ENCODE results near the gene HHLA2. TPM values are rescaled to one million over a fixed set of nuclear protein-coding genes. Genes with fewer than 3 reads are reported as not detected.
"Not testable (repeated sequence)": the region's sequence is repeated elsewhere in the genome, so short reads cannot be mapped to it uniquely, and the experiment has no call there.

HHLA2 gene
- total and polyA plus RNA-seq, 5 donors from 2014 or later: 0.74 TPM; not detected in 4

DNA sequence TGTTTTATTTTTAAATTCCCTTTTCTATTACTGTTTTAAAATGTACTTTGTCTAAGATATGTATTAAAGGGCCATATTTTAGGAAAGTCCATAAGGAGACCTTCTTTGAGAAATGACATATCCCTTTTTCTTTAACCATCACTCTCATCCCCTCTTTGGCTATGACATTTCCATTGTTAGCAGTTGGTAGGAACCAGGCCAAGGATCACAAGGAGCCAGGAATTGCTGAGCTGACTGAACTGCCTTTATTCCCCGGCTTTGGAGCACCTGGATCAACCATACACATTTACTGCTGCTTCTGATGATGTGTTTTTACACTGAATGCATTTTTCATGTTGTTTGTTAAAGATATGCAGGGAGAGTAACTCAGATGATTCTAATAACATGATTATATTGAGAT, 79.7 kb downstream of the HHLA2 start:
- H3K4me3 ChIP-seq (ENCODE audit: low read depth, low read length): no peak overlapping the region
- ATAC-seq (ENCODE audit: low read depth in 2 of 2) (no peak), DNase-seq (no peak)
- no peaks in the 10 kb centered on the region for H3K36me3 ChIP-seq (ENCODE audit: control insufficient read depth, insufficient read depth, low read length)
- H3K9me3 ChIP-seq (ENCODE audit: control insufficient read depth in 2 of 2, low read length in 2 of 2): no peaks in the 10 kb centered on the region
- H3K27ac Mint-ChIP-seq: no peak overlapping the region
- H3K4me1 Mint-ChIP-seq: no peaks in the 10 kb centered on the region
- no peak overlapping the region for H3K27ac ChIP-seq (ENCODE audit: insufficient read depth, low read length, poor library complexity, severe bottlenecking)
- no peaks in the 10 kb centered on the region for H3K4me1 ChIP-seq (ENCODE audit: control insufficient read depth, insufficient read depth, low read length, poor library complexity, severe bottlenecking)
- H3K4me3 Mint-ChIP-seq: no peak overlapping the region
- H3K36me3 Mint-ChIP-seq: no peaks in the 10 kb centered on the region
- no peaks in the 10 kb centered on the region for H3K27me3 ChIP-seq (ENCODE audit: control insufficient read depth, insufficient read depth, low read length)
- peaks cover 0 to 7% (median 3%) of the 10 kb centered on the region in 7 donors for H3K9me3 Mint-ChIP-seq
- no peaks in the 10 kb centered on the region for H3K27me3 Mint-ChIP-seq

GRCh38 chr3:108377384-108377783, 81.0 kb downstream of the HHLA2 start:
- H3K27ac Mint-ChIP-seq: no peak overlapping the region
- ATAC-seq (ENCODE audit: low read depth in 2 of 2) (no peak), DNase-seq (no peak)
- no peaks in the 10 kb centered on the region for H3K9me3 ChIP-seq (ENCODE audit: control insufficient read depth in 2 of 2, low read length in 2 of 2)
- H3K27ac ChIP-seq (ENCODE audit: insufficient read depth, low read length, poor library complexity, severe bottlenecking): no peak overlapping the region
- H3K27me3 ChIP-seq (ENCODE audit: control insufficient read depth, insufficient read depth, low read length): no peaks in the 10 kb centered on the region
- H3K36me3 ChIP-seq (ENCODE audit: control insufficient read depth, insufficient read depth, low read length): no peaks in the 10 kb centered on the region
- H3K9me3 Mint-ChIP-seq: peaks cover 0 to 5% (median 3%) of the 10 kb centered on the region in 7 donors
- H3K4me3 Mint-ChIP-seq: no peak overlapping the region
- no peaks in the 10 kb centered on the region for H3K4me1 Mint-ChIP-seq
- H3K27me3 Mint-ChIP-seq: no peaks in the 10 kb centered on the region
- no peaks in the 10 kb centered on the region for H3K36me3 Mint-ChIP-seq
- H3K4me1 ChIP-seq (ENCODE audit: control insufficient read depth, insufficient read depth, low read length, poor library complexity, severe bottlenecking): no peaks in the 10 kb centered on the region
- H3K4me3 ChIP-seq (ENCODE audit: low read depth, low read length): no peak overlapping the region

DNA sequence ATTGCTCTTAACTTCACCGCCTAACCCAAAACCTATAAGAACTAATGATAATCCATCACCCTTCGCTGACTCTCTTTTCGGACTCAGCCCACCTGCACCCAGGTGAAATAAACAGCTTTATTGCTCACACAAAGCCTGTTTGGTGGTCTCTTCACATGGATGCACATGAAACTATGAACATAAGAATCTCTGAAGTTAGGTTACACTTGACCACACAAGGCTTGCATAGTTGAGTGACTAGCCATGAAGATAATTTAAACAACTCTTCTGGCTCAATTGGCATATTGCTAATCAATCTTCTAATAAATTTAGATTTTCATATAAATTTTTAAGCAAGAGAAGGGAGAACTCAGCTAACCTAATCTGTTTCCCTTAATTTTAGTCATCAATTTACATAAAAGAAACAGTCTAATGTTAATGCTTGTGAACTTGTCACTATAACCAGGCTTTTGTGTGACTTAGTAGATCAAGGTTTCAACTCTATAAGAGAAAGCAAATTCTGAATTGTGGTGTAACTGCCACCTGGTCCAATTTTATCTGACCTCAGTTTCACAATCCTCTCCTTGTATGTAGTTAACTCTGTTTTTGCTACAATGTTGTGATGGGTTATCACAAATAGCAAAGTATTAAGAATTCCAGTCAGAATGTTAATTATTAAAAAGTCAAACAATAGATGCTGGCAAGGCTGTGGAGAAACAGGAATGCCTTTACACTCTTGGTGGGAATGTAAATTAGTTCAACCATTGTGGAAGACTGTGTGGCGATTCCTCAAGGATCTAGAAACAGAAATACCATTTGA, 82.0 kb downstream of the HHLA2 start:
- Mint-ChIP-seq H3K36me3 (no peaks in the 10 kb centered on the region), H3K4me1 (no peaks in the 10 kb centered on the region), H3K9me3 (peaks cover 0 to 4% (median 0%) of the 10 kb centered on the region in 7 donors), H3K27ac (no peak overlapping the region), H3K4me3 (no peak overlapping the region), H3K27me3 (no peaks in the 10 kb centered on the region)
- H3K4me3 ChIP-seq (ENCODE audit: low read depth, low read length): no peak overlapping the region
- no peak for ATAC-seq (ENCODE audit: low read depth in 2 of 2)
- no peak overlapping the region for H3K27ac ChIP-seq (ENCODE audit: insufficient read depth, low read length, poor library complexity, severe bottlenecking)
- no peaks in the 10 kb centered on the region for H3K27me3 ChIP-seq (ENCODE audit: control insufficient read depth, insufficient read depth, low read length)
- DNase-seq: no peak
- no peaks in the 10 kb centered on the region for H3K9me3 ChIP-seq (ENCODE audit: control insufficient read depth in 2 of 2, low read length in 2 of 2)
- H3K36me3 ChIP-seq (ENCODE audit: control insufficient read depth, insufficient read depth, low read length): no peaks in the 10 kb centered on the region
- no peaks in the 10 kb centered on the region for H3K4me1 ChIP-seq (ENCODE audit: control insufficient read depth, insufficient read depth, low read length, poor library complexity, severe bottlenecking)

DNA sequence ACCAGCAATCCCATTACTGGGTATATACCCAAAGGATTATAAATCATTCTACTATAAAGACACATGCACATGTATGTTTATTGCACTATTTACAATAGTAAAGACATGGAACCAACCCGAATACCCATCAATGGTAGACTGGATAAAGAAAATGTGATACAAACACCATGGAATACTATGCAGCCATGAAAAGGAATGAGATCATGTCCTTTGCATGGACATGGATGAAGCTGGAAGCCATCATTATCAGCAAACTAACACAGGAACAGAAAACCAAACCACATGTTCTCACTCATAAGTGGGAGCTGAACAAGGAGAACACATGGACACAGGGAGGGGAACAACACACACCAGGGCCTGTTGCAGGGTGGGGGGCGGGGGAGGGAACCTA, 82.6 kb downstream of the HHLA2 start:
- H3K4me1 Mint-ChIP-seq: not testable (repeated sequence)

DNA sequence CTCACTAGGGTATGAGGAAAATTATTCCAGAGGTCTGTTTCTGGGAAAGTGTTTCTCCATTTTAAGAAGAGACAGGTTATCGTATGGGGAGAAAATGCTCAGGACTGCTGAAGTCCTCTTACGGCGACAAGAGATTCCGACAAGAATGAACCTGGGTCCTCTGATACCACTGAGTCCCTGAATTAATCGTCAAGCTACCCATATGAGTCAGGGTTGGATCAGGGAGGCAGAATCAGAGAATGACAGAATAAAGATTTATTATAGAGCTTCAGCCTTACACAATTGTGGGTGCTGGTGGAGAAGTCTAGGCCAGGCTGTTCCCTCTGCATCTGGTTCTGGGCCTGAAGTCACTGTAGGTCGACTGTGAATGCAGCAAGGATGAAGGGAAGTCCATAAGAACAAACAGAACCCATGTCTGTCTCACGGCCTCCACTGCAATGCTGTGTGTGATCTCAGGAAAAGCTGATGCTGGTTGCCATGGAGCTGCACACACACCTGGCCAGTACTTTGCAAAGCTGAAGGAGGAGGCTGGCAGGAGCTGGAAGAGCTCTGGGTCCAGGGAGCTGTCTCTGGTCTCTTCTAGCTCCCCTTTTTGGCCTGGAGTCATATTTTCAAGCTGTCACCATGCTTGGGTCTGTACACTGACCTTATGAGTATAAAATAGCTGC, 83.9 kb downstream of the HHLA2 start:
- Histone ChIP-seq H3K9me3 (ENCODE audit: control insufficient read depth in 2 of 2, low read length in 2 of 2) (no peaks in the 10 kb centered on the region), H3K4me3 (ENCODE audit: low read depth, low read length) (no peak overlapping the region), H3K27me3 (ENCODE audit: control insufficient read depth, insufficient read depth, low read length) (no peaks in the 10 kb centered on the region), H3K36me3 (ENCODE audit: control insufficient read depth, insufficient read depth, low read length) (no peaks in the 10 kb centered on the region), H3K4me1 (ENCODE audit: control insufficient read depth, insufficient read depth, low read length, poor library complexity, severe bottlenecking) (no peaks in the 10 kb centered on the region), H3K27ac (ENCODE audit: insufficient read depth, low read length, poor library complexity, severe bottlenecking) (no peak overlapping the region)
- no peak overlapping the region for H3K4me3 Mint-ChIP-seq
- no peaks in the 10 kb centered on the region for H3K27me3 Mint-ChIP-seq
- no peak overlapping the region for H3K27ac Mint-ChIP-seq
- H3K4me1 Mint-ChIP-seq: no peaks in the 10 kb centered on the region
- H3K36me3 Mint-ChIP-seq: no peaks in the 10 kb centered on the region
- DNase-seq (no peak), ATAC-seq (ENCODE audit: low read depth in 2 of 2) (no peak)
- H3K9me3 Mint-ChIP-seq: peaks cover 0 to 4% (median 0%) of the 10 kb centered on the region in 7 donors

More for the DNA sequence above, 82.6 kb downstream of the HHLA2 start:
- H3K9me3 Mint-ChIP-seq; DNase-seq; H3K27ac ChIP-seq (ENCODE audit: insufficient read depth, low read length, poor library complexity, severe bottlenecking); H3K27me3 Mint-ChIP-seq; H3K4me3 Mint-ChIP-seq; H3K9me3 ChIP-seq (ENCODE audit: control insufficient read depth in 2 of 2, low read length in 2 of 2); H3K4me3 ChIP-seq (ENCODE audit: low read depth, low read length); ATAC-seq (ENCODE audit: low read depth in 2 of 2); H3K27ac Mint-ChIP-seq; H3K36me3 Mint-ChIP-seq; H3K36me3 ChIP-seq (ENCODE audit: control insufficient read depth, insufficient read depth, low read length); H3K27me3 ChIP-seq (ENCODE audit: control insufficient read depth, insufficient read depth, low read length); H3K4me1 ChIP-seq (ENCODE audit: control insufficient read depth, insufficient read depth, low read length, poor library complexity, severe bottlenecking): not testable (repeated sequence)

GRCh38 chr3:108381529-108382140, 85.3 kb downstream of the HHLA2 start:
- Mint-ChIP-seq H3K9me3 (peaks cover 0 to 3% (median 0%) of the 10 kb centered on the region in 7 donors), H3K36me3 (no peaks in the 10 kb centered on the region), H3K4me3 (no peak overlapping the region), H3K27ac (no peak overlapping the region), H3K27me3 (no peaks in the 10 kb centered on the region), H3K4me1 (no peaks in the 10 kb centered on the region)
- Histone ChIP-seq H3K27me3 (ENCODE audit: control insufficient read depth, insufficient read depth, low read length) (no peaks in the 10 kb centered on the region), H3K9me3 (ENCODE audit: control insufficient read depth in 2 of 2, low read length in 2 of 2) (no peaks in the 10 kb centered on the region), H3K36me3 (ENCODE audit: control insufficient read depth, insufficient read depth, low read length) (no peaks in the 10 kb centered on the region), H3K27ac (ENCODE audit: insufficient read depth, low read length, poor library complexity, severe bottlenecking) (no peak overlapping the region), H3K4me1 (ENCODE audit: control insufficient read depth, insufficient read depth, low read length, poor library complexity, severe bottlenecking) (no peaks in the 10 kb centered on the region), H3K4me3 (ENCODE audit: low read depth, low read length) (no peak overlapping the region)
- DNase-seq (no peak), ATAC-seq (ENCODE audit: low read depth in 2 of 2) (no peak)

DNA sequence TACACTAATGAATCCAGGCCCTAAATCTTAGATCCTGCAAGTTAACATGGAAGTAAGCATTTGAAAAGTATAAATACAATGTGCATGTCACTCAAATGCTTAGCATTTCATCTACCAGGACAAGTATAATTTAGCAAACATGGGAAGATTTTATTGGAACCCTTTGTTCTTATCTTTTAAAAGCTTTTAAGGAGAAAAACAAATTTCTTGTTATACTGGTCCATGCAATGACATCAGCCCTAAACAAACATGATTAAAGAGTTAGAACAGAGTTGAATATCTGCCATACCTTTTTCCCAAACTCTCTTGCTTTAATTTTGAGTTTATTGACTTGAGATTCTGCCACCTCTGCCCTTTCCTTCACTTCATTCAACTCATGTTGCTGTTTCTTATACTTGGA, 87.0 kb downstream of the HHLA2 start:
- no peak overlapping the region for H3K27ac ChIP-seq (ENCODE audit: insufficient read depth, low read length, poor library complexity, severe bottlenecking)
- no peaks in the 10 kb centered on the region for H3K4me1 ChIP-seq (ENCODE audit: control insufficient read depth, insufficient read depth, low read length, poor library complexity, severe bottlenecking)
- no peaks in the 10 kb centered on the region for H3K9me3 ChIP-seq (ENCODE audit: control insufficient read depth in 2 of 2, low read length in 2 of 2)
- peaks cover 0 to 2% (median 0%) of the 10 kb centered on the region in 7 donors for H3K9me3 Mint-ChIP-seq
- no peak for DNase-seq
- H3K27ac Mint-ChIP-seq: no peak overlapping the region
- no peaks in the 10 kb centered on the region for H3K36me3 ChIP-seq (ENCODE audit: control insufficient read depth, insufficient read depth, low read length)
- no peaks in the 10 kb centered on the region for H3K27me3 ChIP-seq (ENCODE audit: control insufficient read depth, insufficient read depth, low read length)
- H3K36me3 Mint-ChIP-seq: no peaks in the 10 kb centered on the region
- H3K4me1 Mint-ChIP-seq: peaks cover 0 to 7% (median 0%) of the 10 kb centered on the region in 4 donors
- no peak overlapping the region for H3K4me3 ChIP-seq (ENCODE audit: low read depth, low read length)
- no peaks in the 10 kb centered on the region for H3K27me3 Mint-ChIP-seq
- no peak overlapping the region for H3K4me3 Mint-ChIP-seq
- no peak for ATAC-seq (ENCODE audit: low read depth in 2 of 2)

Data from CD4-positive, CD25-positive, alpha-beta regulatory T cell (primary cell).